GM12878 (cell line): ENCODE measurements around the gene SLX4. TPM values are rescaled to one million over a fixed set of nuclear protein-coding genes. Genes with fewer than 3 reads are reported as not detected.

Experiments
- ATAC-seq: fragments of 200-7000 bp; cut with Tn5 transposase; 3 replicates; pipeline ENCODE4 v1.9.1; 2020; ENCODE audit warnings: mild to moderate bottlenecking, moderate library complexity
- BruUV-seq: library from RNA; stranded (reverse); fragments of 400-500 nt; replicated peaks from 2 replicates; lab custom pipeline; 2021; lab: Mats Ljungman, UMichigan
- CTCF ChIA-PET: fragments of 300-600 bp; sonication (Branson Sonifier 250); formaldehyde crosslinking; extraction: SDS; loops from one replicate; lab custom pipeline; 2021; ENCODE audit warnings: inconsistent platforms; lab: Yijun Ruan, JAX
- POLR2A ChIA-PET: fragments of 350-600 bp; formaldehyde crosslinking; extraction: SDS; loops from one replicate; lab custom pipeline; 2021; ENCODE audit warnings: inconsistent platforms; lab: Charles Lee
- RAD21 ChIA-PET: fragments of 300-600 bp; sonication (Branson Sonifier 250); formaldehyde crosslinking; loops from one replicate; lab custom pipeline; 2023; ENCODE audit warnings: antibody characterized with exemption; ENCODE audit not compliant: unreplicated experiment; lab: Charles Lee
- SMC1A ChIA-PET: fragments of 300-600 bp; sonication (Branson Sonifier 250); formaldehyde crosslinking; loops from one replicate; lab custom pipeline; 2023; ENCODE audit not compliant: unreplicated experiment, uncharacterized antibody; lab: Charles Lee
- DNase-seq: peaks from one replicate; pipeline ENCODE4 v3.0.0-alpha.2; 2011; ENCODE audit warnings: low read depth, low spot score
- FAIRE-seq: peaks from 3 replicates; lab custom pipeline; 2011; peaks lifted over from hg19 to GRCh38; lab: Jason Lieb, UNC
- H2AFZ ChIP-seq: 2 replicates; pipeline ENCODE4 v1.6.0; 2011; ENCODE audit warnings: low read depth, low read length, control low read depth; ENCODE audit not compliant: control insufficient read depth
- H3K27ac ChIP-seq: 2 replicates; pipeline ENCODE4 v1.5.1; 2011; ENCODE audit warnings: control low read depth; ENCODE audit not compliant: control insufficient read depth, insufficient read depth
- H3K27me3 ChIP-seq, 2 experiments: replicated peaks in 1 of 2; 2 replicates each; pipeline versions ENCODE4 v1.6.0 to v1.6.1; 2011; ENCODE audit warnings: low read length in 1 of 2; ENCODE audit not compliant: control insufficient read depth in 2 of 2, insufficient read depth in 2 of 2
- H3K36me3 ChIP-seq, 2 experiments: 2 replicates each; pipeline ENCODE4 v1.5.1; 2011; ENCODE audit warnings: low read length in 1 of 2; ENCODE audit not compliant: control insufficient read depth in 2 of 2, insufficient read depth in 2 of 2
- H3K4me1 ChIP-seq: 2 replicates; pipeline ENCODE4 v1.6.1; 2011; ENCODE audit warnings: mild to moderate bottlenecking, low read length, moderate library complexity, mixed read lengths; ENCODE audit not compliant: control insufficient read depth, insufficient read depth
- H3K4me2 ChIP-seq: 2 replicates; pipeline ENCODE4 v1.6.0; 2011; ENCODE audit warnings: control low read depth; ENCODE audit not compliant: control insufficient read depth, insufficient read depth
- H3K4me3 ChIP-seq: fragments of 200-600 bp; sonication (generic); 2 replicates; pipeline ENCODE4 v1.5.1; 2016
- H3K79me2 ChIP-seq: 2 replicates; pipeline ENCODE4 v1.6.0; 2011; ENCODE audit warnings: low read length; ENCODE audit not compliant: control insufficient read depth, insufficient read depth
- H3K9ac ChIP-seq: 2 replicates; pipeline ENCODE4 v1.8.0; 2011; ENCODE audit warnings: low read length, control low read depth, mixed read lengths; ENCODE audit not compliant: control insufficient read depth, insufficient read depth
- H3K9me3 ChIP-seq: replicated peaks from 3 replicates; pipeline ENCODE4 v1.5.1; 2011; ENCODE audit warnings: mild to moderate bottlenecking, low read length; ENCODE audit not compliant: control insufficient read depth, insufficient read depth
- H4K20me1 ChIP-seq: 2 replicates; pipeline ENCODE4 v1.6.0; 2011; ENCODE audit not compliant: control insufficient read depth, insufficient read depth
- ASH2L ChIP-seq: fragments of 300-600, 200-600 bp; sonication (generic); IDR thresholded peaks from 2 replicates; pipeline ENCODE4 v1.6.1; 2017; ENCODE audit warnings: low read depth, mild to moderate bottlenecking, borderline replicate concordance
- CBX5 ChIP-seq: sonication (generic); IDR thresholded peaks from 2 replicates; pipeline ENCODE4 v1.6.1; 2016; ENCODE audit warnings: low read depth, moderate library complexity, mild to moderate bottlenecking, inconsistent platforms
- CHD4 ChIP-seq: fragments of 200-600 bp; sonication (generic); IDR thresholded peaks from 2 replicates; pipeline ENCODE4 v1.6.1; 2016; ENCODE audit warnings: mild to moderate bottlenecking
- CREM ChIP-seq: IDR thresholded peaks from 2 replicates; pipeline ENCODE4 v1.6.1; 2014; ENCODE audit warnings: antibody characterized with exemption, low read depth
- EED ChIP-seq: sonication (generic); IDR thresholded peaks from 2 replicates; pipeline ENCODE4 v1.6.1; 2016; ENCODE audit warnings: antibody characterized with exemption, low read depth
- FOXK2 ChIP-seq: fragments of 450-650 bp; IDR thresholded peaks from 2 replicates; pipeline ENCODE4 v1.6.1; 2017; ENCODE audit warnings: mild to moderate bottlenecking, moderate library complexity
- IKZF1 ChIP-seq: fragments of 450-650 bp; conservative IDR thresholded peaks from 2 replicates; pipeline ENCODE4 v1.6.1; 2017; ENCODE audit warnings: antibody characterized with exemption, mild to moderate bottlenecking
- KAT2A ChIP-seq: conservative IDR thresholded peaks from 2 replicates; pipeline ENCODE4 v1.6.1; 2011; ENCODE audit warnings: low read depth, low read length; ENCODE audit not compliant: control insufficient read depth
- LARP7 ChIP-seq: fragments of 450-650 bp; IDR thresholded peaks from 2 replicates; pipeline ENCODE4 v1.6.1; 2017; ENCODE audit warnings: mild to moderate bottlenecking
- PAX5 ChIP-seq: IDR thresholded peaks from 2 replicates; pipeline ENCODE4 v1.6.1; 2011; ENCODE audit warnings: low read depth, low read length, borderline replicate concordance
- POU2F2 ChIP-seq: IDR thresholded peaks from 3 replicates; pipeline ENCODE4 v1.6.1; 2011; ENCODE audit warnings: low read depth, mild to moderate bottlenecking, low read length, borderline replicate concordance
- TAF1 ChIP-seq: IDR thresholded peaks from 2 replicates; pipeline ENCODE4 v1.6.1; 2011; ENCODE audit warnings: mild to moderate bottlenecking, low read depth, low read length, borderline replicate concordance
- ZZZ3 ChIP-seq: IDR thresholded peaks from 2 replicates; pipeline ENCODE4 v1.6.1; 2011; ENCODE audit warnings: low read depth; ENCODE audit not compliant: control insufficient read depth, insufficient read length
- WGBS: methylation state at CpG from one replicate; pipeline ENCODE4 v1.1.6; 2016; ENCODE audit warnings: low lambda C conversion rate; ENCODE audit not compliant: insufficient replicate concordance, insufficient coverage; ENCODE audit errors: missing lambda C conversion rate; 5-methylcytosine and 5-hydroxymethylcytosine counted together
- in situ Hi-C: fragments of 300-500 bp; cut with MboI; formaldehyde crosslinking; loops from 9 replicates; pipeline ENCODE4 v1.14.3; 2018; ENCODE audit warnings: mixed read lengths
- intact Hi-C: fragments of 100-400 bp; cut with micrococcal nuclease; formaldehyde crosslinking; loops from one replicate; pipeline ENCODE4 v1.14.2; 2022; ENCODE audit not compliant: unreplicated experiment
- polyA plus RNA-seq, 11 experiments: library from polyadenylated mRNA; depleted of rRNA in 4 of 11; unstranded in 6 of 11; stranded (reverse) in 5 of 11; fragments of >200 nt; fragmentation: Nextera tagmentation in 4 of 11; fragmentation: Illumina TruSeq in 1 of 11; extraction: Ambion mirVana in 4 of 11; extraction: Trizol in 1 of 11; gene quantifications; 1 replicate in 1 of 11; 2 replicates in 10 of 11; pipeline versions ENCODE4 v1.2.1 to v1.2.3, GENCODE V29; 2011 to 2016; ENCODE audit warnings: inconsistent platforms in 2 of 11, missing spikeins in 2 of 11, low read depth in 1 of 11
- total RNA-seq, 4 experiments: library from RNA; depleted of rRNA in 3 of 4; stranded (reverse); fragments of >200 nt in 3 of 4; fragmentation: Illumina TruSeq in 1 of 4; extraction: Trizol in 1 of 4; gene quantifications; 2 replicates each; pipeline versions ENCODE4 v1.2.1 to v1.2.3, GENCODE V29; 2013 to 2021
- TF ChIP-seq, protein P1 (sequence below), 3 experiments: IDR thresholded peaks in 2 of 3; conservative IDR thresholded peaks in 1 of 3; 2 replicates each; pipeline ENCODE4 v1.5.1; 2011; ENCODE audit warnings: low read depth in 3 of 3, low read length in 3 of 3, mild to moderate bottlenecking in 3 of 3, control low read depth in 2 of 3, moderate library complexity in 2 of 3, inconsistent platforms in 1 of 3, mixed read lengths in 1 of 3; ENCODE audit not compliant: control insufficient read depth in 2 of 3, insufficient read depth in 1 of 3; ENCODE audit errors: extremely low read depth in 1 of 3

The SLX4 gene
- total and polyA plus RNA-seq, 10 of the 15 experiments (the other 5 are each of a cell fraction or from before 2014, with no cell fraction given) = 0.18 to 12.3 (median 4.8) TPM

DNA sequence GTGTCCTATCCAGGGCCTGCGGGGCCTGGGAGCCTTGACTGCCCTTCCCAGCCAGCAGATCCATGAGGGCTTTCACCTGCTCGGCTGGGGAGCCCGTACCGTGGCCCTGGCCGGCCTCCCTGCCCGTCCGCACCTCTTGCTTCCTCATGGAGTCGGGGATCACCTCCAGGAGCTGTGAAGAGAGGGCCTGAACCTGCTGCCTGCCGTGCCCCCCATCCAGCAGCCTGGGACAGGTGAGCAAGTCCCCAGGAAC lies 46.6 kb downstream of the SLX4 start:
- Histone ChIP-seq H3K4me1 (no peaks in the 10 kb centered on the region), H3K36me3 (peaks cover 0 to 3% of the 10 kb centered on the region in 2 experiments; a peak in 3 of 4 replicates), H4K20me1 (no peaks in the 10 kb centered on the region)
- CTCF ChIA-PET = no interaction called here
- in situ Hi-C loops = no loop called here
- TF ChIP-seq CREM = no peak
- TF ChIP-seq POU2F2 = no peak
- TF ChIP-seq PAX5 = no peak
- TF ChIP-seq, all 136 proteins: peak for 0
- SMC1A ChIA-PET = no interaction called here
- Histone ChIP-seq H3K79me2 (no peaks in the 10 kb centered on the region), H3K4me2 (no peak overlapping the region), H3K9ac (no peak overlapping the region), H3K27ac (no peak overlapping the region), H2AFZ (no peak overlapping the region), H3K4me3 (no peak overlapping the region), H3K27me3 (no peaks in the 10 kb centered on the region), H3K9me3 (no peaks in the 10 kb centered on the region)
- no TSS peak for BruUV-seq
- POLR2A ChIA-PET = no interaction called here
- over 99% methylated on average over 9 of the region's 9 CpGs for WGBS
- DNase-seq = no peak
- FAIRE-seq = no peak
- RAD21 ChIA-PET = no interaction called here
- intact Hi-C loops = no loop called here
- no peak for ATAC-seq

DNA sequence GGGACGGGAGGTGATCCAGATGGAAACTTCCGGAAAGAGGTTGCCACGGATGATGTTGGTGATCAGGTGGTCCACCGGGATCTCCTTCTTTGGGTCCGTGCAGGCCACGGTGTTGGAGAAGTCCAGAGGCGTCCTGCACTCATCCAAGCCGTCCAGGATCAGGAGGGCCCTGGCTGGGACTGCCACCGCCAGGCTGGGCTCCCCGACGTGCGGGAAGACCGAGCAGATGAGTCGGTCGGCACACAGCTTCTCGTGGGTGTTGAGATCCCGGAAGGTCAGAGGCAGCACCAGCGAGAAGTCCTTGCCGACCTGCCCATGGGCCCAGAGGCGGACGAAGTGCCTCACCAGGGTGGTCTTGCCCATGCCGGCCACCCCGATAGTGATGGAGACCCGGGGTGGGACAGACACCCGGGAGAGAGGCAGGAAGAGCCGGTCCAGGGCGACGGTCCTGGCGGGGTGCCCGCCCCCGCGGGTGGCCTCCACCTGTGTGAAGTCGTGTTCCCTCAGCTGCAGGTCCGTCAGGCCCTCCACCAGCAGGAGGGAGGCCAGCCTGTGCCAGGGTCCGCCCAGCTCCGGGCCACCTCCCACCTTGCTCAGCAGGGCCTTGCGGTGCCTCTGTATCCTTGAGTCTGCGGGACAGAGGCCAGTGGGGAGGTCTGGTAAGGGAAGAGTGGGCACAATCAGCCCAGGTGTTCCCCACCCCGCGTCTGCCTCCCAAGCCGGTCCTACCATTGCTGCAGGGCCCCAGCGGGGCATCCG lies 47.1 kb downstream of the SLX4 start:
- no peak overlapping the region for H3K27ac ChIP-seq
- H3K36me3 ChIP-seq = peaks cover 0 to 3% of the 10 kb centered on the region in 2 experiments; a peak in 3 of 4 replicates
- DNase-seq (no peak), ATAC-seq (no peak), FAIRE-seq (no peak)
- H4K20me1 ChIP-seq = no peaks in the 10 kb centered on the region
- ChIA-PET CTCF (no interaction called here), RAD21 (no interaction called here), SMC1A (no interaction called here), POLR2A (no interaction called here)
- H3K4me3 ChIP-seq = no peak overlapping the region
- no peaks in the 10 kb centered on the region for H3K9me3 ChIP-seq
- no peaks in the 10 kb centered on the region for H3K4me1 ChIP-seq
- H3K79me2 ChIP-seq = no peaks in the 10 kb centered on the region
- BruUV-seq = no TSS peak
- TF ChIP-seq KAT2A (no peak), CBX5 (no peak), ZZZ3 (no peak), IKZF1 (no peak), FOXK2 (no peak), LARP7 (no peak), EED (no peak), CHD4 (no peak), TAF1 (no peak), ASH2L (no peak)
- TF ChIP-seq, protein P1, sequence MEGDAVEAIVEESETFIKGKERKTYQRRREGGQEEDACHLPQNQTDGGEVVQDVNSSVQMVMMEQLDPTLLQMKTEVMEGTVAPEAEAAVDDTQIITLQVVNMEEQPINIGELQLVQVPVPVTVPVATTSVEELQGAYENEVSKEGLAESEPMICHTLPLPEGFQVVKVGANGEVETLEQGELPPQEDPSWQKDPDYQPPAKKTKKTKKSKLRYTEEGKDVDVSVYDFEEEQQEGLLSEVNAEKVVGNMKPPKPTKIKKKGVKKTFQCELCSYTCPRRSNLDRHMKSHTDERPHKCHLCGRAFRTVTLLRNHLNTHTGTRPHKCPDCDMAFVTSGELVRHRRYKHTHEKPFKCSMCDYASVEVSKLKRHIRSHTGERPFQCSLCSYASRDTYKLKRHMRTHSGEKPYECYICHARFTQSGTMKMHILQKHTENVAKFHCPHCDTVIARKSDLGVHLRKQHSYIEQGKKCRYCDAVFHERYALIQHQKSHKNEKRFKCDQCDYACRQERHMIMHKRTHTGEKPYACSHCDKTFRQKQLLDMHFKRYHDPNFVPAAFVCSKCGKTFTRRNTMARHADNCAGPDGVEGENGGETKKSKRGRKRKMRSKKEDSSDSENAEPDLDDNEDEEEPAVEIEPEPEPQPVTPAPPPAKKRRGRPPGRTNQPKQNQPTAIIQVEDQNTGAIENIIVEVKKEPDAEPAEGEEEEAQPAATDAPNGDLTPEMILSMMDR (IDR thresholded peaks at IDR 0.05 in 2 of 3, conservative IDR thresholded peaks at IDR 0.05 in 1 of 3; ENCODE audit: control insufficient read depth in 2 of 3, extremely low read depth in 1 of 3, insufficient read depth in 1 of 3, low read depth in 3 of 3, low read length in 3 of 3) = no peak
- in situ Hi-C loops (no loop called here), intact Hi-C loops (no loop called here)
- H2AFZ ChIP-seq = no peak overlapping the region
- no peaks in the 10 kb centered on the region for H3K27me3 ChIP-seq
- H3K4me2 ChIP-seq = no peak overlapping the region
- WGBS = 97% methylated on average over 43 of the region's 43 CpGs
- no peak overlapping the region for H3K9ac ChIP-seq
